ELF-1 (cell line): Measurements from ENCODE around the gene SKA3.
"Not testable (repeated sequence)": the region's sequence is repeated elsewhere in the genome, so short reads cannot be mapped to it uniquely, and the experiment has no call there.

Experiments used
- DNase-seq: peaks from one replicate; pipeline ENCODE4 v3.0.0-alpha.2; 2016; ENCODE audit warnings: low read depth, low spot score

The SKA3 gene

DNA sequence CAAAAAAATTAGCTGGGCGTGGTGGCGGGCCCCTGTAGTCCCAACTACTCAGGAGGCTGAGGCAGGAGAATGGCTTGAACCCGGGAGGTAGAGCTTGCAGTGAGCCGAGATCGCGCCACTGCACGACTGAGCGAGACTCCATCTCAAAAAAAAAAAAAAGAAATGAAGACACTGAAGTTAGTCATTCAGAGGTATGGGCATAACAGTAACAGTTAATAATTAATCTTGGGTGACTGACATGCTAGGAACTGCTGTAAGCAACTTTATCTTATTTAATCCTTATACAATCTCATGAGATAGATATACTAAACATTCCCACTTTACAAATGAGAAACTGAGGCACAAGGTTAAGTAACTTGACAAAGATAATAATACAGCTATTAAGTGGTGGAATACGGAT, 4.9 kb downstream of the SKA3 start:
- no peak for DNase-seq

- DNase-seq = not testable (repeated sequence)
Measured at GRCh38 chr13:21165606-21166005, 10.7 kb downstream of the SKA3 start.

DNA sequence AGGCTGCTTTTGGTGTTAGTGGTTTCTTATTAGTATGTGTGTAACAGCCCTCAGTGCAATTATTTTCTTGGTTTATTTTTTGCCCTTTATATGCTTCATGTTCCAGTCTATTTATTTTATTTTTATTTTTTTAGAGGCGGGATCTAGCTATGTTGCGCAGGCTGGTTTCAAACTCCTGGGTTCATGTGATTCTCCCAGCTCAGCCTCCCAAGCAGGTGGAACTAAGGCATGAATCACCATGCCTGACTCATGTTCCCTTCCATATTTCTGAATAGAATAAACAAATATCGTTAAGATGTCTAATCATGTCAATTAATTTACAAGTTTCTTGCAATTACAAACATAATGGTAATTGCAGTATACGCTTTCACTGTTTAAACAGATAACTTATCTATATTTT, 11.7 kb downstream of the SKA3 start:
- DNase-seq = no peak

- DNase-seq = peak; percentile 43
Measured at GRCh38 chr13:21152251-21152899, 24.0 kb downstream of the SKA3 start.

DNA sequence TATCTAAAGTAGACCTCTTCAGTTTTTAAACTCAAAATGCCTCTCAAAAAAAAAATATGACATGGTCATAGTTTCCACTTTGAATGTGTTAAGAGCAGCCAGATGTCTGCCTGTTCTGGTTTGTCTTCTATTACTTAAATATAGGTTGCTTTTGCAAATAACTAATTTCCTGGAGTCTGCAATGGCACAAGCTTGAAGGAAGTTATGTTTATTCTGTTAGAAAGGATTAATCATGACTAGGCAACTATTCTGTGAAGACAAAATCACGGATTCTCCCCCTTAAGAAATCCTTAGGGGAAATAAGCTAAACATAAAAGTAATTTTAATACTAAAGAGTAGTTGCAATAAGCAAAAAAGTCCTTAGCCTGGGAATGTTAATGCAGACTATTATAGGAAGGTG, 26.3 kb downstream of the SKA3 start:
- no peak for DNase-seq

DNA sequence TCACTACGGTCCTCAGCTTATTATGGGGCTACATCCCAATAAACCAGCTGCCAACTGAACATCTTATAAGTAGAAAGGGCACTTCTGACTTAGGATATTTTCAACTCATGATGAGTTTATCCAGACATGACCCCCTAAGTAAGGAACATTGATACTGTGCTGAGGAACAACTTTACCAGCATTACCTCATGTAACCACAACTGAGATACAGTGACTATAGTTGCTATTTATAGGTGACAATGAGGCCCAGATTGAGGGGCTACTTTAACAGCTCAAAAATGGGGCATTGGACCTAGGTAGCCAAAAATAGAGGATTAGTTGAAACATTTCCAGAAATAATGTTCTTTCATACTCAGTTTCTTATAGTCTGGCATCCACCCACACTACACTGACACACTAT, 26.8 kb downstream of the SKA3 start:
- no peak for DNase-seq

GRCh38 chr13:21148557-21149258, 27.6 kb downstream of the SKA3 start:
- DNase-seq = no peak

- DNase-seq = no peak
Measured at GRCh38 chr13:21147827-21148226, 28.5 kb downstream of the SKA3 start.

- DNase-seq = no peak
Measured at GRCh38 chr13:21142766-21143165, 33.6 kb downstream of the SKA3 start.

GRCh38 chr13:21139374-21139773, 37.0 kb downstream of the SKA3 start:
- DNase-seq = no peak

DNA sequence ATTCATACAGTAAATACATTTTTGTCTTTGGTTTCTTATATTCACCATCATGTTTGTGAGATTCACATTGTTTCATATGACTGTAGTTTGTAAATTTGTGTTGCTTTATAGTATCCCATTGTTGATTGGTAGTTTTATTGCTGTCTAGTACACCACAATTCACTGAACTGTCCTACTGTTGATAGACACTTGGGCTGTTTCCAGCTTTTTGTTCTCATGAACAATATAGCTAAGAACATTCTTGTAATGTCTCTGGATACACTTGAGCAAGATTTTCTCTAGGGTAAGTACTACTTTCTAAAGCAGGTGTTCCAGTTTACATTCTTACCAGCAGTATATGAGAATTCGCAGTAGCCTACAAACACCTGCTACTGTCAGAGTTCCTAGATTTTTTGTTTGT, 37.8 kb downstream of the SKA3 start:
- DNase-seq = no peak

GRCh38 chr13:21137696-21138095, 38.7 kb downstream of the SKA3 start:
- no peak for DNase-seq

DNA sequence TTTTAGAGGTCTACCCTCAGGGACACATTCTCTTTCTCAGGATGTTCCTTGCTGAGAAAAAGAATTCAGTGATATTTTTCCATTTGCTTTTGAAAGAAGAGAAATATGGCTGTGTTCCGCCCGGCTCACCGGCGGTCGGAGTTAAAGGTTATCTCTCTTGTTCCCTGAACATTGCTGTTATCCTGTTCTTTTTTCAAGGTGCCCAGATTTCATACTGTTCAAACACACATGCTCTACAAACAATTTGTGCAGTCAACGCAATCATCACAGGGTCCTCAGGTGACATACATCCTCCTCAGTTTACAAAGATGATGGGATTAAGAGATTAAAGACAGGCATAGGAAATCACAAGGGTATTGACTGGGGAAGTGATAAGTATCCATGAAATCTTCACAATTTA, 40.5 kb downstream of the SKA3 start:
- not testable (repeated sequence) for DNase-seq

DNA sequence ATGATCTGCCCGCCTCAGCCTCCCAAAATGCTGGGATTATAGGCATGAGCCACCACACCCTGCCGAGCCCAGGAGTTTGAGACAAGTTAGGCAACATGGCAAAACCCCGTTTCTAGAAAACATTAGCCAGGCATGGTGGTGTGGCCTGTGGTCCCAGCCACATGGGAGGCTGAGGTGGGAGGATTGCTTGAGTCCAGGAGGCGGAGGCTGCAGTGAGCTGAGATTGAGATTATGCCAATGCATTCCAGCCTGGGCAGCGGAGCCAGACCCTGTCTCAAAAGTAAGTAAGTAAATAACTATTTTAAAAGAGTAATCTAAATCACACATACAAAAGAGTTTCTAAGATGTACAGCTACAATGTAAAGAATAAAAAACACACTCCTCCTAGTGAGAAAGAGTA, 41.9 kb downstream of the SKA3 start:
- DNase-seq = no peak

GRCh38 chr13:21133077-21133476, 43.3 kb downstream of the SKA3 start:
- no peak for DNase-seq

DNA sequence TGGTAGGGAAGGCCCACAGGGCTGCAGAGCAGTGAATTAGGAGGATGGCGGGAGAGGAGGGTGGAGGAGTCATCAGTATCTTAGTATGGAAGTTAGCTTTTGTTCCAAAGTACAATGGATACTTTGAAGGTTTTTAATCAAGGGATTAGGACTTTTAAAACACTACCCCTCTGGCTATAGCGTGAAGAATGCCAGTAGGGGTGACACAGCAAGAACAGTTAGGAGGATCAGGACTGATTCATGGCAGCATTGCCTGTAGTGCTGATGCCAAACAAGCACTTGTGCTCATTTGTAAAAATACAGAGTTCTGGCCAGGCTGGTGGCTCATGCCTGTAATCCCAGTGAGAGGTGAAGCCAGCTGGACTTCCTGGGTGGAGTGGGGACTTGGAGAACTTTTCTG, 46.2 kb downstream of the SKA3 start:
- DNase-seq = peak; percentile 55

DNA sequence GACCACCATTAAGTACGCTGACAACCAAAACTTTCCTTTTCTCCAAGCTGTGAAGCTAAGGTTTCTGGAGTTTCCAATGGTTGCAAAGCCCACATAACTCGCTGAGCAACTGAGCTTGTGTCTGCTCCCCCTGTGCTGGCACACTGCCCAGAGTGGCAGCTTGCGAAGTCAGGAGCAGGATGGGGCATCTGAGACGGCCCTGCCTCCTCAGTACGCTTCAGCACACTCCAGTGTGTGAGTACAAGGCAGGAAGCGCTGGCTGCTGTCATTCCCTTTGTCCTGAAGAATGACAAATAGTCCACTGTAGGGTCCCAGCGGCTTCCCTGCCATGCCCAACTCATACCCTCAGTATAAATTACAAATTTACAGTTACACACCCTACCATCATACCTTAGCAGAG, 51.5 kb downstream of the SKA3 start:
- DNase-seq = peak; percentile 52

GRCh38 chr13:21123956-21124355, 52.4 kb downstream of the SKA3 start:
- DNase-seq = peak; percentile 78

- no peak for DNase-seq
Measured at GRCh38 chr13:21121616-21122015, 54.7 kb downstream of the SKA3 start.

- no peak for DNase-seq
Measured at GRCh38 chr13:21120191-21120590, 56.2 kb downstream of the SKA3 start.

DNA sequence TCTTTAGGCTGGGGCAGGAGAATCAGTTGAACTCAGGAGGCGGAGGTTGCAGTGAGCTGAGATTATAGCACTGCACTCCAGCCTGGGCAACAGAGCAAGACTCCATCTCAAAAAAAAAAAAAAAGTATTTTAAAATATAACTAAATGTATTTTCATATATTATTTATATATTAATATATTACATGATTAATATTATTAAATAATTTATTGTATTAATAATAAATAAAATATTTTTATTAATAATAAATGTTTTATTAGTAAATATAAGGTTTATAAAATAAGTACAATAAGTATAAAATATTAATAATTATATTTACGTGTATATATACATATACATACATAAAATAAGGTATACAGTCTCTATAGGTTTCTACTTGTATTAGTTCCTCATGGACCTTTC, 56.8 kb downstream of the SKA3 start:
- DNase-seq = no peak

DNA sequence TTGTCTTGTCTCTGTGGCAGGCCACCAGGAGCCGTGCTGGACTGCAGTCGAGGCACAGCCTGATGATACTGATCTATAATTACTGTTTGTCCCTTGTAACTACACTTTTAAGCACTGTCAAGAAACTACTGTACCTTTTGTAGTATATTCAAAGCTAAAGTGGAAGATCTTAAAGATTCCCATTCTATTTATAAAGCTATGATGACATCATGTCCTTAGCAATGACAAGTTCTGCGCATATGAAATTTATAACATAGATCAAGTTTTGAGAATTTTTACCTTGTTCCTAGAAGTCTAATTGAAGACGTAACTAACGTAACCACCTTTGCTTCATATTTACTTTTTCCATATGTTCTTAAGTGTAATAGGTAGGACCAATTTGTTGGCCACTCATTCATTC, 58.2 kb downstream of the SKA3 start:
- no peak for DNase-seq

GRCh38 chr13:21117104-21117809, 59.1 kb downstream of the SKA3 start:
- DNase-seq = no peak
